ENCODE measurements around the gene DYNLT4.
"Not testable (repeated sequence)": the region's sequence is repeated elsewhere in the genome, so short reads cannot be mapped to it uniquely, and the experiment has no call there.

DYNLT4 gene

GRCh38 chr1:44801491-44802305 lies 5.5 kb downstream of the DYNLT4 start:
- H3K4me3 ChIP-seq (ENCODE audit: low read depth, low read length), result peak overlapping the region; percentile 29
- TF ChIP-seq CTCF (IDR thresholded peaks at IDR 0.05; ENCODE audit: borderline replicate concordance, insufficient read depth, low read depth, low read length), result no peak

DNA sequence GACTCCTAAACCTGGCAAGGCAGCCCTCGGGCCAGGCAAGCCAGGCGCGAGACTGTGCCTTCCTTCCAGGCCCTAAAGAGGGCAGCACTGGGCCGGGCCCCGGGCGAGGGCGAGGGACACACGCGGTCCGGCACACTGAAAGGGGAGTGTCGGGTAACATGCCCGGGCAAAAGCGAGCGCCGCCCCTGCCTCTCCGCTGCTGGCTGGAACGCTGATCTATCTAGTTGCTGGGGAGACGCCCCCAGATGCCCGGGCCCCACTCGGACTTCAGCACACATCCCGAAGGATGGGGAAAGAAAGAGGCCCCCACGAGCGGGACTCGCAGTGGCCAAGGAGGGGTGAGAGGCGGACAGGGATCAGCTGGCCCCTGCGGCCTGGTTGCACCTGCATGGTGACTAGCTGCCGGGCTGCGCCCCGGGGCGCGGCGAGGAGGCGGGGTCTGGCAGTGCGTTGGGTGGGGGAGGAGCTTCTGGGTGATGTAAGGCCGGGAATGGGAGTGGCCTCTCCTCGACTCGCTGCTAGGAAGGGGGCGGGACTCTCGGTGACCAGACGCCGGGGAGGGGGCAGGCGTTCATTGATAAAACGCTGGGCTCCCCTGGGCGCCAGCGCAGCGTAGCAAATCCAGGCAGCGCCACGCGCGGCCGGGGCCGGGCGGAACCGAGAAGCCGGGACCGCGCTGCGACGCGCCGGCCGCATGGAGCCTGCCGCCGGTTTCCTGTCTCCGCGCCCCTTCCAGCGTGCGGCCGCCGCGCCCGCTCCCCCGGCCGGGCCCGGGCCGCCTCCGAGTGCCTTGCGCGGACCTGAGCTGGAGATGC lies 7.2 kb downstream of the DYNLT4 start, which contains the start of gene PLK3:
Gene PLK3 (plus strand): TSS at position 608 of the 815 bp plus-strand sequence. CDS start 87 bp downstream, at position 695.
- H3K4me3 ChIP-seq (ENCODE audit: low read depth, low read length), result peak within 1 kb of the TSS; percentile 83
- peak; percentile 94 for TF ChIP-seq CTCF (IDR thresholded peaks at IDR 0.05; ENCODE audit: borderline replicate concordance, insufficient read depth, low read depth, low read length)

- no peak overlapping the region for H3K4me3 ChIP-seq (ENCODE audit: low read depth, low read length)
- no peak for TF ChIP-seq CTCF (IDR thresholded peaks at IDR 0.05; ENCODE audit: borderline replicate concordance, insufficient read depth, low read depth, low read length)
Measured at GRCh38 chr1:44798481-44799365, 8.4 kb downstream of the DYNLT4 start.

- not testable (repeated sequence) for H3K4me3 ChIP-seq (ENCODE audit: low read depth, low read length)
Measured at GRCh38 chr1:44797886-44798285, 9.3 kb downstream of the DYNLT4 start.

GRCh38 chr1:44792736-44793502 lies 14.2 kb downstream of the DYNLT4 start:
- no peak for TF ChIP-seq CTCF (IDR thresholded peaks at IDR 0.05; ENCODE audit: borderline replicate concordance, insufficient read depth, low read depth, low read length)
- no peak overlapping the region for H3K4me3 ChIP-seq (ENCODE audit: low read depth, low read length)

DNA sequence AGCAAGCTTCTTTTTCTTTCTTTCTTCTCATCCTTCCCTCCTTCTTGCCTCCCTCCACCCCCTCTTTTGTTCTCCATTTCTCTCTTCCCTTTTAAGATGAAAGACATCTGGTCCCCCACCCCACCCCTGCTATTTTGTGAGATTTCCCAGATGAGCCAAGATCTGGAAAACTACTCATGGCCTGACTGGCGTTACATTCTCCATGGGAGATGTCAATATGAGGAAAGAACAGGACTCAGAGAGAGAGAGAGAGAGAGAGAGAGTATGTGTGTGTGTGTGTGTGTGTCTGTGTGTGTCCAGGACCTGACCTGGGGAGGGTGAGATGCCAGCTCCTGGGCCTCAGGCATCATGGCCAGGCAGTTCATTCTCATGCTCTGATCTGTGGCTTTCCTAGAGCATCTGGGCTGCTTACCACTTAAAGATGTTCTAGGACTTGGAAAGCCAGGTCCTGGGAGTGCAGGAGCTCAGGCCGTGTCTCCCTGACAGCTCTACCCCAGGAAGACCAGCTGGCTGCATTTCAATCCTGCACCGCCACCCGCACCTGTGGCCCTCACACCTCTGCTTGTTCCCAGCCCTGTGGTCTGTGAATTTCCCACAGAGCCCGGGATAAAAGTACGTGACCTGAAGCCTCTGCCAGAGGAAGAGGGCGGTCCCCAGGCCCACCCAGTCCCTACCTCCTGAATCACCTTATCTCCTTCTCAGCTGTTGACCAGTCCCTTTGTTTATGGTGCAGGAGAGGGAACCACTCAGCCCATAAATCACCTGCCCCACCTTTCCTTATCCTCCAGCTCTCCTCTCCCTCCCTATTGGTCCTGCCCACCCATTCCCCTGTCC lies 16.0 kb downstream of the DYNLT4 start:
- no peak overlapping the region for H3K4me3 ChIP-seq (ENCODE audit: low read depth, low read length)
- no peak for TF ChIP-seq CTCF (IDR thresholded peaks at IDR 0.05; ENCODE audit: borderline replicate concordance, insufficient read depth, low read depth, low read length)
